HG02763 (cell line): ENCODE results near the gene C5AR2.
"Not testable (repeated sequence)": the region's sequence is repeated elsewhere in the genome, so short reads cannot be mapped to it uniquely, and the experiment has no call there.

Experiments used
- ATAC-seq: cut with Tn5 transposase; IDR thresholded peaks from one replicate; pipeline ENCODE4 v1.9.1; 2021; ENCODE audit warnings: mild to moderate bottlenecking, moderate library complexity; ENCODE audit not compliant: unreplicated experiment

Gene C5AR2

DNA sequence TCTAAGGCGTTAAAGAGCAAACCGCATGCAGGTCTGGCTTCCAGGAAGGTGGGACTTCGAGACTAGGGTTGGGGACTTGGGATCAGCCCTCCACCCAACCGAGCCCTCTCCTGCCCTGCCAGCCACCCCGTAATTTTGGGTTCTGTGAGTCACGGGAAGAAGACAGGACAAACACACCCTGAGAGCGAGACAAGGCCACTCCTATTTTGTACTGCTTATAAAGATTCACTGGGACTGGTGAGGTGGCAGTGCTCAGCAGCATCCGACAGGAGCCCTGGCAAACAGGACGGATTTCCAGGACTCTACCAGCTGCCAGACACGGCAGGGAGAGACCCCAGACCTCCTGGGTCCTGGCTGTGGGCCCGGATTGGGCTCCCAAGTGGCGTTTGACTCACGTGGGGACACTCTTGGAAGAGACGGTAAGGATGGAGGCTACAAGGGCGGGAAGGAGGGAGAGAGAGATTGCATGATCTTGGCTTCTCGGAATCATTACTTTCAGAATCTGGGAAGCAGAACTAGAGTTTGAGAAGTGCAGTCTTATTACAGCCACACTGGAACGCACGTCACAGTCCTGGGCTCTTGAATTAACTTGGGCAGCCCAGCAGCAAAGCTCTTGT, at the start of gene C5AR2:
TSS of gene C5AR2 (plus strand) at position 245 of the 617 bp plus-strand sequence. CDS start 8,625 bp downstream, outside the sequence.
- no peak for ATAC-seq

DNA sequence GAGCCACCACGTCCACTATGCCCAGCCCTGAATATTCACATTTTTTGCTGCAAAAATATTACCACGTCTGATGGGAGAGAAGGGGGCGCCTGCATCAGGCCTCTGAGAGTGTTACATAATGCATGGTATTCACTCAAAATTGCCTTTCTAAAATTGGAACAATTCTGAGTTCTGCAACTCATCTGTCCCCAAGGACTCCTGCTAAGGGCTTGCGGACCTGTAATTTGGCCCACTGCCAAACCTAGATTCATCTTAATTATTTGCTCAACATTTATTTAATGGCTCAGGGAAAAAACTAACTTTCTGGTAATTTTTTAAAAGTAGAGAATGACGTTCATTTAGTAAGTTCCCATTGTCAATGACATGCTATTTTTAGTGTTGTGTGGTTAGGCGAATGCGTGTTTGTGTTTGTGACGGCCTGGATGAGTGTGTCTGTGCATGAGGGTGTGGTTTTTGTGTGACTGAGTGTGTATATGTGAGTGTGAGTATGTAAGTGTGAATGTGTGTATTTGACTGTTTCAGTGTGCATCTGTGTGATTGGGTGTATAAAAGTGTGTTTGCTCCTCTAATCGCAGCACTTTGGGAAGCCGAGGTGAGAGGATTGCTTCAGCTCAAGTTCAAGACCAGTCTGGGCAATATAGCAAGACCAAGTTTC, 48.4 kb upstream of the C5AR2 start:
- no peak for ATAC-seq

- ATAC-seq, result no peak
Observed at GRCh38 chr19:47284324-47284899, 47.6 kb upstream of the C5AR2 start.

- ATAC-seq, result peak; percentile 50
Observed at GRCh38 chr19:47296036-47296435, 35.9 kb upstream of the C5AR2 start.

GRCh38 chr19:47300867-47301266, 31.1 kb upstream of the C5AR2 start:
- not testable (repeated sequence) for ATAC-seq

GRCh38 chr19:47302249-47302648, 29.7 kb upstream of the C5AR2 start:
- no peak for ATAC-seq

GRCh38 chr19:47303966-47304365, 28.0 kb upstream of the C5AR2 start:
- no peak for ATAC-seq

DNA sequence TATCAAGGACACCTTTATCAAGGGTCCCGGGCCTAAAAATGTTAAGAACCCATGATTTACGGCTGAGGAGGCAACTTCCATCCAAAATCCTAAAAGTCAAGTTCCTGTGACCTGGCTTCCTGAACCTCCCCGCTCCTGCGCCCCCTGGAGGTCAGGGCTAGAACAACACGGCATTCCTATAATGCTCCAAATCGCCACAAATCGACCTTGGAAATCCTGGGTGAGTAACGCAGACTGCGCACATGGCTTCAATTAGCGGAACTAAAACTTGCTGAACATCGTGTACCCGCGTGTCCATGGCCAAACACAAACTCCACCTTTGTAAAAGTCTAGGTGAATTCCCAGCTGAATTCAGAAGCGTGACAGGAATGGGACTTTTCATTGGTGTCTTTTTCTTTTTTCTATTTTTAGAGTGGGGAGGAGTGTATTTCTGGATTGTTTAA, 26.6 kb upstream of the C5AR2 start:
- no peak for ATAC-seq

DNA sequence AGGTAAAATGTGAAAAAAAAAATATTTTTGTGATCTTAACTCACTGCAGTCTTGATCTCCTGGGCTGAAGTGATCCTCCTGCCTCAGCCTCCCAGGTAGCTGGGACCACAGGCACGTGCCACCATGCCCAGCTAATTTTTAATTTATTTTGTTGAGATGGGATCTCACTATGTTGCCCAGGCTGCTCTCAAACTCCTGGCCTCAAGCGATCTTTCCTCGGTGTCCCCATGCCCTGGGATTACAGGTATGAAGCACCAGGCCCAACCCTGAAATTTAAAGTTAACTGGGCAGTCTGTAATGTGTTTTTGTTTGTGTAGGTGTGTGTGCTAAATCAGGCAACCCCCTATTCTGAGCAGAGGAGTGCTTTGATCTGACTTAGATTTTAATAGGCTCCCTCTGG, 25.7 kb upstream of the C5AR2 start:
- no peak for ATAC-seq

DNA sequence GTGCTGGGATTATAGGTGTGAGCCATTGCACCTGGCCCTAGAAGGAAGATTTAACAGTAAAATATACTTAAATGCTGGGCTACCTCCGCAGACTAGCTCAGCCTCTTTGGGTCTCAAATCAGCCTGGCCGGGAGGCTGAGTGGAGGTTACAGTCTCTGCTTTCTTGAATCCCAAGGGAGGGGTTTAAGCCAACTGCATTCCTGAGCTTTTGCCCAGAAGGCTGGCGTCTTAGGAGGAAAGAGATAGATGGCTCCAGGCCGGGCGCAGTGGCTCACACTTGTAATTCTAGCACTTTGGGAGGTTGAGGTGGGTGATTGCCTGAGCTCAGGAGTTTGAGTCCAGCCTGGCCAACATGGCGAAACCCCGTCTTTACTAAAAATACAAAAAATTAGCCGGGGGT, 22.9 kb upstream of the C5AR2 start:
- no peak for ATAC-seq

DNA sequence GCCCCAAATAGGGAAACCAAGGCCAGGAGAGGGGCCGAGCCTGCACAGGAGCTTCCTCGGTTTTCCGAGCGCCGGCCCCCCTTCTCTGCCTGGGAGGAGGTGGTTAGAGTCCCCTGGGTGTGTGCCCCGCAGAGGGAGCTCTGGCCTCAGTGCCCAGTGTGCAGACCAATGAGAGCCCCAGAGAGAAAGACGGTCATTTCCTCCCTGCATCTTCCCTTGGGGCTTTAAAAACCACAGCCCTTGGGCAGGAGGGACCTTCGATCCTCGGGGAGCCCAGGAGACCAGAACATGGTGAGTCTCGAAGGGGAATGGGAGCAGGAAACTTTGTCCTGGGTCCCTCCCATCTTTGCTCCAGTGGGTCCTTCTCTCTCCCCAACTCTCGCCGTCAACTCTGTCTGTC, 22.4 kb upstream of the C5AR2 start, which contains the start of gene C5AR1:
TSS of gene C5AR1 (plus strand) at position 254 of the 400 bp plus-strand sequence. CDS start at position 289, 35 bp downstream.
- no peak for ATAC-seq

- no peak for ATAC-seq
Observed at GRCh38 chr19:47310323-47310722, 21.7 kb upstream of the C5AR2 start.

GRCh38 chr19:47310819-47311218, 21.2 kb upstream of the C5AR2 start:
- no peak for ATAC-seq

DNA sequence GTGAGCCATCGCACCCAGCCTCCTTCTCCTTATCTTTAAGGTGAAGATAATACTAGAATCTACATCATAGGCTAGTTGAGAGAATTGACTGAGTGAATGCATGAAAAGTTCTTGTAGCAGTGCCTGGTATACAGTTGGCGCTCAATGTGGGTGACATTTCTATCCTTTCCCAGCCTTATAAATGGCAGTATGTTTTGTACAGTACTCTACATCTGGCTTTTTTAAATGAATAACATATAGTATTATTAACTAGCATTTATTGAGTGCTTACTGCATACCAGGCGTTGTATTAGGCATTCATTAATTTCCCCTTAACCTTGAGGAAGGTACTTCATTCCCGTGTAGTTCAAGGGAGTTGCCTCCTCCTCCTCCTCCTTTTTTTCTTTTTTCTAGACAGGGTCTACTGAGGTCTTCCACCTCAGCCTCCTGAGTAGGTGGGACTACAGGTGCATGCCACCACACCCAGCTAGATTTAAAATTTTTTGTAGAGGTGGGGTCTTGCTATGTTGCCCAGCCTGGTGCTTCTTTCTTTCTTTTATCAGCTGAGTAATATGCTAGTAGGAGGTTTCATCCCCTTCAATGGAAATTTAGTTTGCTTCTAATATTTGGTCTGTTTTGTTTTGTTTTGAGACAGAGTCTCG, 19.5 kb upstream of the C5AR2 start:
- no peak for ATAC-seq

GRCh38 chr19:47313754-47314295, 18.1 kb upstream of the C5AR2 start:
- no peak for ATAC-seq

- ATAC-seq, result no peak
Observed at GRCh38 chr19:47315125-47315821, 16.7 kb upstream of the C5AR2 start.

DNA sequence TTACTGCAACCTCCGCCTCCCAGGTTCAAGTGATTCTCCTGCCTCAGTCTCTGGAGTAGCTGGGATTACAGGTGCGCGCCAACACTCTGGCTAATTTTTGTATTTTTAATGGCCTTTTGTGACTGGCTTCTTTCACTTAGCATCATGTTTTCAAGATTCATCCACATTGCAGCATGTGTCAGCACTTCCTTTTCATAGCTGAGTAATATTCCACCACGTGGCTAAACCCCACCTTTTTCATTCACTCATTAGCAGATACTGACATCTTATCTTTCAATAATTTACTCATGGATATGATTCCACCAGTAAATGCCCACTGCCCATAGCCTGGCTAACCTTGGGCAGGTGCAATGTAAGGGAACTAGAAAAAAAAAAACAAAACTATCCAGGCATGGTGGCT, 15.5 kb upstream of the C5AR2 start:
- ATAC-seq, result no peak

DNA sequence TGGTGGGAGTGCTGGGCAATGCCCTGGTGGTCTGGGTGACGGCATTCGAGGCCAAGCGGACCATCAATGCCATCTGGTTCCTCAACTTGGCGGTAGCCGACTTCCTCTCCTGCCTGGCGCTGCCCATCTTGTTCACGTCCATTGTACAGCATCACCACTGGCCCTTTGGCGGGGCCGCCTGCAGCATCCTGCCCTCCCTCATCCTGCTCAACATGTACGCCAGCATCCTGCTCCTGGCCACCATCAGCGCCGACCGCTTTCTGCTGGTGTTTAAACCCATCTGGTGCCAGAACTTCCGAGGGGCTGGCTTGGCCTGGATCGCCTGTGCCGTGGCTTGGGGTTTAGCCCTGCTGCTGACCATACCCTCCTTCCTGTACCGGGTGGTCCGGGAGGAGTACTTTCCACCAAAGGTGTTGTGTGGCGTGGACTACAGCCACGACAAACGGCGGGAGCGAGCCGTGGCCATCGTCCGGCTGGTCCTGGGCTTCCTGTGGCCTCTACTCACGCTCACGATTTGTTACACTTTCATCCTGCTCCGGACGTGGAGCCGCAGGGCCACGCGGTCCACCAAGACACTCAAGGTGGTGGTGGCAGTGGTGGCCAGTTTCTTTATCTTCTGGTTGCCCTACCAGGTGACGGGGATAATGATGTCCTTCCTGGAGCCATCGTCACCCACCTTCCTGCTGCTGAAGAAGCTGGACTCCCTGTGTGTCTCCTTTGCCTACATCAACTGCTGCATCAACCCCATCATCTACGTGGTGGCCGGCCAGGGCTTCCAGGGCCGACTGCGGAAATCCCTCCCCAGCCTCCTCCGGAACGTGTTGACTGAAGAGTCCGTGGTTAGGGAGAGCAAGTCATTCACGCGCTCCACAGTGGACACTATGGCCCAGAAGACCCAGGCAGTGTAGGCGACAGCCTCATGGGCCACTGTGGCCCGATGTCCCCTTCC, 11.8 kb upstream of the C5AR2 start:
- ATAC-seq, result no peak

- ATAC-seq, result no peak
Observed at GRCh38 chr19:47321630-47322029, 10.3 kb upstream of the C5AR2 start.

GRCh38 chr19:47322058-47322457, 9.9 kb upstream of the C5AR2 start:
- no peak for ATAC-seq
